ENCODE results near the gene SMIM27.
A peak's percentile ranks its signal among the peaks of the same experiment; 100 is the strongest.

SMIM27 gene

DNA sequence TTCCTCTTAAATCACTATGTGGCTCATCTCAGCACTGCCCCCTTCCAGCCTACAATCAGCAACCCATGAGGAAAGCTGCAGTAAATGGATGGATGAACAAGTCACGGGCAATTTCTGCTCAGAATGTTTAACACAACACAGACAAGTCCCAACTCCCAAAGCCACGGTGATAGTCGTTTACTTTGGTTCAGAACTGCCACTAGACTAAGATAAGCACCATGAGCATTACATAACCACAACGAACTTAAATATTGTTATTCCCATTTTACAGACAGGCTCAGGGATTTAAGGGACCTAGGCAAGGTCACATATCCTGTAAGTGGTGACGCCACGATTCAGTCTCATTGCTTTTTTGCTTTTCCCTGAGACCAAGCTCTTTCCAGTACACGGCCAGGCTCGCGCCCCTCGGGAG is 2.0 kb upstream of the SMIM27 start:
- peak overlapping the region; percentile 91 for H3K4me3 ChIP-seq (ENCODE audit: low read depth, low read length)
- DNase-seq (ENCODE audit: low read depth): no peak
- TF ChIP-seq MYC (IDR thresholded peaks at IDR 0.05; ENCODE audit: low read depth, low read length) (no peak), POLR2A (IDR thresholded peaks at IDR 0.05; ENCODE audit: extremely low read depth, insufficient read length) (no peak)
- TF ChIP-seq, protein P1, sequence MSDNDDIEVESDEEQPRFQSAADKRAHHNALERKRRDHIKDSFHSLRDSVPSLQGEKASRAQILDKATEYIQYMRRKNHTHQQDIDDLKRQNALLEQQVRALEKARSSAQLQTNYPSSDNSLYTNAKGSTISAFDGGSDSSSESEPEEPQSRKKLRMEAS (IDR thresholded peaks at IDR 0.05; ENCODE audit: low read depth, low read length): no peak
- TF ChIP-seq, protein P2, sequence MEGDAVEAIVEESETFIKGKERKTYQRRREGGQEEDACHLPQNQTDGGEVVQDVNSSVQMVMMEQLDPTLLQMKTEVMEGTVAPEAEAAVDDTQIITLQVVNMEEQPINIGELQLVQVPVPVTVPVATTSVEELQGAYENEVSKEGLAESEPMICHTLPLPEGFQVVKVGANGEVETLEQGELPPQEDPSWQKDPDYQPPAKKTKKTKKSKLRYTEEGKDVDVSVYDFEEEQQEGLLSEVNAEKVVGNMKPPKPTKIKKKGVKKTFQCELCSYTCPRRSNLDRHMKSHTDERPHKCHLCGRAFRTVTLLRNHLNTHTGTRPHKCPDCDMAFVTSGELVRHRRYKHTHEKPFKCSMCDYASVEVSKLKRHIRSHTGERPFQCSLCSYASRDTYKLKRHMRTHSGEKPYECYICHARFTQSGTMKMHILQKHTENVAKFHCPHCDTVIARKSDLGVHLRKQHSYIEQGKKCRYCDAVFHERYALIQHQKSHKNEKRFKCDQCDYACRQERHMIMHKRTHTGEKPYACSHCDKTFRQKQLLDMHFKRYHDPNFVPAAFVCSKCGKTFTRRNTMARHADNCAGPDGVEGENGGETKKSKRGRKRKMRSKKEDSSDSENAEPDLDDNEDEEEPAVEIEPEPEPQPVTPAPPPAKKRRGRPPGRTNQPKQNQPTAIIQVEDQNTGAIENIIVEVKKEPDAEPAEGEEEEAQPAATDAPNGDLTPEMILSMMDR (IDR thresholded peaks at IDR 0.05; ENCODE audit: low read depth, low read length): no peak

GRCh38 chr9:32550562-32551275 is 1.4 kb upstream of the SMIM27 start:
- peak; percentile 98 for DNase-seq (ENCODE audit: low read depth)
- TF ChIP-seq, protein P1 (IDR thresholded peaks at IDR 0.05; ENCODE audit: low read depth, low read length): no peak
- TF ChIP-seq POLR2A (IDR thresholded peaks at IDR 0.05; ENCODE audit: extremely low read depth, insufficient read length) (peak; percentile 84), MYC (IDR thresholded peaks at IDR 0.05; ENCODE audit: low read depth, low read length) (peak; percentile 59)
- TF ChIP-seq, protein P2 (IDR thresholded peaks at IDR 0.05; ENCODE audit: low read depth, low read length): peak; percentile 18

GRCh38 chr9:32551276-32552051 is 663 bp upstream of the SMIM27 start:
- peak; percentile 45 for TF ChIP-seq MYC (IDR thresholded peaks at IDR 0.05; ENCODE audit: low read depth, low read length)
- TF ChIP-seq, protein P1 (IDR thresholded peaks at IDR 0.05; ENCODE audit: low read depth, low read length): no peak; the same call in 1 of the 2 replicates
- peak; percentile 11 for TF ChIP-seq POLR2A (IDR thresholded peaks at IDR 0.05; ENCODE audit: extremely low read depth, insufficient read length)
- TF ChIP-seq, protein P2 (IDR thresholded peaks at IDR 0.05; ENCODE audit: low read depth, low read length): no peak
- peak overlapping the region; percentile 91 for H3K4me3 ChIP-seq (ENCODE audit: low read depth, low read length)
- peak; percentile 74 for DNase-seq (ENCODE audit: low read depth)

More at GRCh38 chr9:32550562-32551275, 1.4 kb upstream of the SMIM27 start:
- peak overlapping the region; percentile 91 for H3K4me3 ChIP-seq (ENCODE audit: low read depth, low read length)

DNA sequence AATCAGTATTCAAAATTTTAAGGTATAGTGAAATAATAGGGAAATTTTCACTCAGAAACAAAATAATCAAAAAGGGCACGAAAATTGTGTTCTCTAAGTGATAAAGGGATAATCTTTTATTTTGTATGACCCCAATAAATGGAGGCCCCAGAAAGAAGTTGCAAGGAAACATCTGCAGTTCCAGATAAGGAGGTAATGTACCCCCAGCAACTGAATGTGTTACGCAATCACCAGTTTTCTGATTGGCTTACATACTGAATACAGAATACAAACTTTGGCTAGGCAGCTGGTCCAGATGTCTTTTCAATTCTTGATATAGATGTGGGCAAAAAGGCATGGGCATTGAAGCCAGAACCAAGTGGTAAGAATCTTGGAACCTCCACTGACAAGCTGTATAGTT is 2.0 kb downstream of the SMIM27 start:
- TF ChIP-seq MYC (IDR thresholded peaks at IDR 0.05; ENCODE audit: low read depth, low read length): 0 out of 2 replicates have a peak, but pooled peaks have one; percentile 26
- no peak for TF ChIP-seq POLR2A (IDR thresholded peaks at IDR 0.05; ENCODE audit: extremely low read depth, insufficient read length)
- TF ChIP-seq, protein P1 (IDR thresholded peaks at IDR 0.05; ENCODE audit: low read depth, low read length): no peak
- TF ChIP-seq, protein P2 (IDR thresholded peaks at IDR 0.05; ENCODE audit: low read depth, low read length): no peak
- peak; percentile 83 for DNase-seq (ENCODE audit: low read depth)
- peak overlapping the region; percentile 91 for H3K4me3 ChIP-seq (ENCODE audit: low read depth, low read length)

GRCh38 chr9:32554591-32554990 is 2.5 kb downstream of the SMIM27 start:
- no peak for DNase-seq (ENCODE audit: low read depth)
- H3K4me3 ChIP-seq (ENCODE audit: low read depth, low read length): no peak overlapping the region
- TF ChIP-seq POLR2A (IDR thresholded peaks at IDR 0.05; ENCODE audit: extremely low read depth, insufficient read length) (no peak), MYC (IDR thresholded peaks at IDR 0.05; ENCODE audit: low read depth, low read length) (no peak)
- TF ChIP-seq, protein P2 (IDR thresholded peaks at IDR 0.05; ENCODE audit: low read depth, low read length): no peak

Data from NB4 (cell line).